H1 (cell line): ENCODE measurements around the gene KLK6. TPM values are rescaled to one million over a fixed set of nuclear protein-coding genes. Genes with fewer than 3 reads are reported as not detected.
A peak's percentile ranks its signal among the peaks of the same experiment; 100 is the strongest.

ENCODE experiments used
- ASH2L ChIP-seq: fragments of 200-600, 300-600 bp; sonication (generic); IDR thresholded peaks from one replicate; pipeline ENCODE4 v1.7.1; 2017; ENCODE audit warnings: low read length
- FOSL1 ChIP-seq: IDR thresholded peaks from 2 replicates; pipeline ENCODE4 v1.6.1; 2011; ENCODE audit warnings: mild to moderate bottlenecking, low read depth, low read length, moderate library complexity; ENCODE audit not compliant: insufficient read depth
- RBBP5 ChIP-seq: IDR thresholded peaks from 2 replicates; pipeline ENCODE4 v1.7.1; 2012; ENCODE audit warnings: low read depth, mild to moderate bottlenecking, inconsistent platforms, low read length, moderate library complexity, borderline replicate concordance
- SAP30 ChIP-seq: fragments of 300-600 bp; sonication (generic); IDR thresholded peaks from 2 replicates; pipeline ENCODE4 v1.7.1; 2012; ENCODE audit warnings: low read length, moderate library complexity, mild to moderate bottlenecking, inconsistent platforms; ENCODE audit not compliant: insufficient read depth, insufficient replicate concordance
- SP4 ChIP-seq: IDR thresholded peaks from 2 replicates; pipeline ENCODE4 v1.6.1; 2012; ENCODE audit warnings: low read length, inconsistent platforms
- TEAD4 ChIP-seq: IDR thresholded peaks from 2 replicates; pipeline ENCODE4 v1.6.1; 2012; ENCODE audit warnings: low read depth, low read length, inconsistent platforms, mixed read lengths
- USF2 ChIP-seq: IDR thresholded peaks from 2 replicates; pipeline ENCODE4 v1.6.1; 2011; ENCODE audit warnings: low read length, improper control_type of control experiment
- polyA plus RNA-seq, 7 experiments: library from polyadenylated mRNA; depleted of rRNA in 3 of 7; stranded (reverse) in 5 of 7; unstranded in 2 of 7; fragments of >200 nt in 5 of 7; fragments of 200-250 nt in 2 of 7; gene quantifications; 1 replicate in 5 of 7; 2 replicates in 1 of 7; 4 replicates in 1 of 7; pipeline versions ENCODE4 v1.2.1 to v1.2.3, GENCODE V29; 2011 to 2013; ENCODE audit warnings: missing spikeins in 2 of 7, mixed read lengths in 2 of 7
- total RNA-seq: library from RNA; stranded (reverse); fragmentation: NEBNext Ultra II Directional; extraction: Animal tissue kit (Norgen Biotek cat#: 25700); gene quantifications from 2 replicates; pipeline ENCODE4 v1.2.1, GENCODE V29; 2021

KLK6 gene
- total and polyA plus RNA-seq, 2 of the 8 experiments (the other 6 are each of a cell fraction or from before 2014, with no cell fraction given), result 0.69 to 3.2 TPM

GRCh38 chr19:51016798-51017683 lies 47.6 kb upstream of the KLK6 start (continued):
- TF ChIP-seq TEAD4, result peak; percentile 78
- TF ChIP-seq RBBP5, result no peak; the same call in none of the 2 replicates
- peak; percentile 71 for TF ChIP-seq ASH2L
- no peak for TF ChIP-seq SAP30
- TF ChIP-seq SP4, result peak; percentile 58; the same call in 1 of the 2 replicates
- peak; percentile 66; the same call in 1 of the 2 replicates for TF ChIP-seq FOSL1
- TF ChIP-seq USF2, result no peak
